Endothelial cell of umbilical vein (primary cell): Measurements from ENCODE around the gene PRDM16. TPM values are rescaled to one million over a fixed set of nuclear protein-coding genes. Genes with fewer than 3 reads are reported as not detected.

Source experiments
- BruUV-seq: library from RNA; stranded (reverse); fragments of 400-500 nt; replicated peaks from 2 replicates; lab custom pipeline; 2021; lab: Mats Ljungman, UMichigan
- CTCF ChIA-PET: fragments of 300-600, 350-600 bp; sonication (Branson Sonifier 250); formaldehyde crosslinking; loops from one replicate; lab custom pipeline; 2021; ENCODE audit warnings: antibody characterized with exemption, inconsistent platforms; lab: Charles Lee
- POLR2A ChIA-PET: fragments of 300-600, 350-600 bp; sonication (Branson Sonifier 250); formaldehyde crosslinking; loops from one replicate; lab custom pipeline; 2021; ENCODE audit warnings: antibody characterized with exemption, inconsistent platforms; lab: Charles Lee
- DNase-seq: peaks from one replicate; pipeline ENCODE4 v3.0.0-alpha.2; 2011; ENCODE audit warnings: low read depth, low spot score
- FAIRE-seq: peaks from 2 replicates; lab custom pipeline; 2011; peaks lifted over from hg19 to GRCh38; lab: Jason Lieb, UNC
- H2AFZ ChIP-seq: 2 replicates; pipeline ENCODE4 v1.6.0; 2012; ENCODE audit warnings: low read depth, low read length, control low read depth, inconsistent platforms
- H3K27ac ChIP-seq: 2 replicates; pipeline ENCODE4 v1.5.1; 2011; ENCODE audit warnings: low read depth, mild to moderate bottlenecking, control low read depth, low read length, moderate library complexity; ENCODE audit not compliant: insufficient read depth
- H3K27me3 ChIP-seq, 2 experiments: 2 replicates each; pipeline versions ENCODE4 v1.6.0 to v1.6.1; 2011; ENCODE audit warnings: low read length in 2 of 2, mixed read lengths in 1 of 2; ENCODE audit not compliant: control insufficient read depth in 2 of 2, insufficient read depth in 2 of 2
- H3K36me3 ChIP-seq, 2 experiments: 2 replicates in 1 of 2; 3 replicates in 1 of 2; pipeline ENCODE4 v1.5.1; 2011; ENCODE audit warnings: low read length in 2 of 2, mild to moderate bottlenecking in 1 of 2, moderate library complexity in 1 of 2; ENCODE audit not compliant: control insufficient read depth in 2 of 2, insufficient read depth in 2 of 2; ENCODE audit errors: extremely low read depth in 1 of 2
- H3K4me1 ChIP-seq: 3 replicates; pipeline ENCODE4 v1.5.1; 2011; ENCODE audit warnings: mild to moderate bottlenecking, low read length; ENCODE audit not compliant: control insufficient read depth, insufficient read depth; ENCODE audit errors: extremely low read depth
- H3K4me2 ChIP-seq: 2 replicates; pipeline ENCODE4 v1.6.1; 2011; ENCODE audit warnings: low read length, control low read depth, mixed read lengths; ENCODE audit not compliant: insufficient read depth
- H3K4me3 ChIP-seq, 3 experiments: fragments of 200-600 bp in 1 of 3; sonication (generic), shearing (Covaris generic) in 1 of 3; replicated peaks in 1 of 3; 2 replicates each; pipeline ENCODE4 v1.5.1; 2011 to 2016; ENCODE audit warnings: control low read depth in 3 of 3, low read length in 3 of 3, mild to moderate bottlenecking in 2 of 3, inconsistent platforms in 1 of 3, low read depth in 1 of 3, moderate library complexity in 1 of 3; ENCODE audit not compliant: insufficient read depth in 1 of 3
- H3K79me2 ChIP-seq: 2 replicates; pipeline ENCODE4 v1.6.0; 2012; ENCODE audit warnings: low read length, inconsistent platforms; ENCODE audit not compliant: control insufficient read depth, insufficient read depth
- H3K9ac ChIP-seq: replicated peaks from 2 replicates; pipeline ENCODE3; 2011; ENCODE audit warnings: low read length, control low read depth; ENCODE audit not compliant: insufficient read depth; ENCODE audit errors: extremely low read depth
- H3K9me1 ChIP-seq: replicated peaks from 3 replicates; pipeline ENCODE4 v1.6.0; 2011; ENCODE audit warnings: mild to moderate bottlenecking, low read length; ENCODE audit not compliant: control insufficient read depth, insufficient read depth; ENCODE audit errors: extremely low read depth
- H3K9me3 ChIP-seq: replicated peaks from 2 replicates; pipeline ENCODE4 v1.5.1; 2012; ENCODE audit warnings: low read length, inconsistent platforms; ENCODE audit not compliant: control insufficient read depth, insufficient read depth
- H4K20me1 ChIP-seq: replicated peaks from 2 replicates; pipeline ENCODE3; 2011; ENCODE audit warnings: mild to moderate bottlenecking, low read length; ENCODE audit not compliant: control insufficient read depth, insufficient read depth; ENCODE audit errors: extremely low read depth
- EZH2 ChIP-seq: IDR thresholded peaks from 2 replicates; pipeline ENCODE4 v1.6.1; 2012; ENCODE audit warnings: borderline replicate concordance, low read depth, mild to moderate bottlenecking, moderate library complexity, low read length, inconsistent platforms; ENCODE audit not compliant: severe bottlenecking
- FOS ChIP-seq: IDR thresholded peaks from 2 replicates; pipeline ENCODE4 v1.6.1; 2011; ENCODE audit warnings: mild to moderate bottlenecking, low read length, moderate library complexity, borderline replicate concordance; ENCODE audit not compliant: insufficient read depth
- GATA2 ChIP-seq: IDR thresholded peaks from 2 replicates; pipeline ENCODE4 v1.7.0; 2011; ENCODE audit warnings: low read depth, mild to moderate bottlenecking, moderate library complexity, mixed read lengths, low read length; ENCODE audit not compliant: insufficient read length, insufficient read depth
- JUN ChIP-seq: IDR thresholded peaks from 2 replicates; pipeline ENCODE4 v1.6.1; 2011; ENCODE audit warnings: borderline replicate concordance, low read depth; ENCODE audit not compliant: insufficient read length, insufficient read depth
- MAX ChIP-seq: IDR thresholded peaks from 2 replicates; pipeline ENCODE4 v1.6.1; 2011; ENCODE audit not compliant: insufficient read depth, insufficient read length
- MYC ChIP-seq: IDR thresholded peaks from one replicate; pipeline ENCODE4 v1.6.1; 2011; ENCODE audit warnings: mild to moderate bottlenecking, low read depth, low read length
- POLR2A ChIP-seq: IDR thresholded peaks from 2 replicates; pipeline ENCODE4 v1.6.1; 2012; ENCODE audit warnings: low read depth, mild to moderate bottlenecking, control low read depth, low read length
- POLR2AphosphoS5 ChIP-seq: IDR thresholded peaks from 2 replicates; pipeline ENCODE4 v1.6.1; 2012; ENCODE audit warnings: low read depth, mild to moderate bottlenecking, control low read depth, low read length, moderate library complexity; ENCODE audit not compliant: insufficient read depth
- dilution Hi-C: fragments of 300-500 bp; cut with MboI; formaldehyde crosslinking; loops from one replicate; pipeline ENCODE4 v1.15.0; 2019; ENCODE audit warnings: low sequenced_read_pairs; ENCODE audit not compliant: extremely low pct_ligation_motif_present
- intact Hi-C: fragments of 100-400 bp; cut with micrococcal nuclease; formaldehyde crosslinking; loops from one replicate; pipeline ENCODE4 v1.10.0; 2022
- polyA plus RNA-seq, 4 experiments: library from polyadenylated mRNA; depleted of rRNA in 3 of 4; stranded (reverse) in 3 of 4; unstranded in 1 of 4; fragments of >200 nt; gene quantifications; 2 replicates each; pipeline versions ENCODE4 v1.2.1 to v1.2.3, GENCODE V29; 2011 to 2012; ENCODE audit warnings: missing spikeins in 1 of 4
- total RNA-seq: library from RNA; stranded (reverse); gene quantifications from 2 replicates; pipeline ENCODE4 v1.2.3, GENCODE V29; 2021
- TF ChIP-seq, protein P1 (sequence below), 2 donors: IDR thresholded peaks; 1 replicate in 1 of 2; 2 replicates in 1 of 2; pipeline ENCODE4 v1.5.1; 2011; ENCODE audit warnings: low read length in 2 of 2, mild to moderate bottlenecking in 2 of 2, moderate library complexity in 2 of 2, control low read depth in 1 of 2, inconsistent platforms in 1 of 2, low read depth in 1 of 2; ENCODE audit not compliant: insufficient read depth in 1 of 2; ENCODE audit errors: extremely low read depth in 1 of 2

Gene PRDM16
- total and polyA plus RNA-seq, 2 donors (not counting 3 experiments of a cell fraction or from before 2014, with no cell fraction given): not detected

DNA sequence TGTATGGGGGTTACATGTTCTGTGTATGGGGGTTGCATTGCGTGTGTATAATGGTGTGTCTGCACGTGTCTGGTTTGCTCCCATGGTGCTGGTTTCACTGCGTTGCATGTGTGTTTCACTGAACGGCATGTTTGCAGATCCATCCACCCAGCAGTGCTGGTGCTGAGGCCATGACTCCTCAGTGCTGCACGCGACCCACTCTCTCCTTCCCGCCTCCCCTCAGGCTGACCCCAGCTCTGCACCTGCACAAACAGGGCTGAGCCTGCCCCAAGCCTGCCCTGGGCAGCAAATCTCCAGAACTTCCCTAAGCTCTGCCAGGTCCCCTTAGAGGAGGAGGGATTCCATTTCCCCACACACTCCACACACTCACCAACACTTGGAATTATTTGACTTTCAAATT is 29.0 kb upstream of the PRDM16 start:
- H4K20me1 ChIP-seq: no peaks in the 10 kb centered on the region
- no peaks in the 10 kb centered on the region for H3K9me3 ChIP-seq
- dilution Hi-C loops: no loop called here
- no peaks in the 10 kb centered on the region for H3K9me1 ChIP-seq
- no peak overlapping the region for H3K9ac ChIP-seq
- FAIRE-seq: no peak
- ChIA-PET CTCF (no interaction called here), POLR2A (no interaction called here)
- no peaks in the 10 kb centered on the region for H3K36me3 ChIP-seq
- intact Hi-C loops: no loop called here
- no peak overlapping the region for H3K4me3 ChIP-seq
- no peaks in the 10 kb centered on the region for H3K79me2 ChIP-seq
- H3K27ac ChIP-seq: no peak overlapping the region
- no TSS peak for BruUV-seq
- TF ChIP-seq GATA2 (no peak), MAX (no peak), JUN (no peak), POLR2A (no peak), POLR2AphosphoS5 (no peak), FOS (no peak), MYC (no peak), EZH2 (no peak)
- TF ChIP-seq, protein P1, sequence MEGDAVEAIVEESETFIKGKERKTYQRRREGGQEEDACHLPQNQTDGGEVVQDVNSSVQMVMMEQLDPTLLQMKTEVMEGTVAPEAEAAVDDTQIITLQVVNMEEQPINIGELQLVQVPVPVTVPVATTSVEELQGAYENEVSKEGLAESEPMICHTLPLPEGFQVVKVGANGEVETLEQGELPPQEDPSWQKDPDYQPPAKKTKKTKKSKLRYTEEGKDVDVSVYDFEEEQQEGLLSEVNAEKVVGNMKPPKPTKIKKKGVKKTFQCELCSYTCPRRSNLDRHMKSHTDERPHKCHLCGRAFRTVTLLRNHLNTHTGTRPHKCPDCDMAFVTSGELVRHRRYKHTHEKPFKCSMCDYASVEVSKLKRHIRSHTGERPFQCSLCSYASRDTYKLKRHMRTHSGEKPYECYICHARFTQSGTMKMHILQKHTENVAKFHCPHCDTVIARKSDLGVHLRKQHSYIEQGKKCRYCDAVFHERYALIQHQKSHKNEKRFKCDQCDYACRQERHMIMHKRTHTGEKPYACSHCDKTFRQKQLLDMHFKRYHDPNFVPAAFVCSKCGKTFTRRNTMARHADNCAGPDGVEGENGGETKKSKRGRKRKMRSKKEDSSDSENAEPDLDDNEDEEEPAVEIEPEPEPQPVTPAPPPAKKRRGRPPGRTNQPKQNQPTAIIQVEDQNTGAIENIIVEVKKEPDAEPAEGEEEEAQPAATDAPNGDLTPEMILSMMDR (IDR thresholded peaks at IDR 0.05; ENCODE audit: extremely low read depth in 1 of 2, insufficient read depth in 1 of 2, low read depth in 1 of 2, low read length in 2 of 2): no peak
- H3K4me1 ChIP-seq: no peaks in the 10 kb centered on the region
- no peak overlapping the region for H3K4me2 ChIP-seq
- H3K27me3 ChIP-seq: no peaks in the 10 kb centered on the region
- DNase-seq: no peak
- H2AFZ ChIP-seq: no peak overlapping the region
